IgD-negative memory B cell (primary cell): ENCODE data around the gene GRM1. TPM values are rescaled to one million over a fixed set of nuclear protein-coding genes. Genes with fewer than 3 reads are reported as not detected.

ENCODE experiments used
- H3K27ac Mint-ChIP-seq, 3 donors: one replicate each; pipeline ENCODE4 v1.8.0; 2020 to 2022; ENCODE audit warnings: mild to moderate bottlenecking in 3 of 3, mixed read lengths in 3 of 3, moderate library complexity in 1 of 3
- H3K27me3 Mint-ChIP-seq: one replicate; pipeline ENCODE4 v1.8.0; 2021; ENCODE audit warnings: mixed read lengths
- H3K36me3 Mint-ChIP-seq: one replicate; pipeline ENCODE4 v1.8.0; 2020; ENCODE audit warnings: mild to moderate bottlenecking, mixed read lengths
- H3K4me1 Mint-ChIP-seq, 3 donors: one replicate each; pipeline ENCODE4 v1.8.0; 2020 to 2022; ENCODE audit warnings: mixed read lengths in 3 of 3, mild to moderate bottlenecking in 1 of 3
- H3K4me3 Mint-ChIP-seq, 4 donors: one replicate each; pipeline ENCODE4 v1.8.0; 2020 to 2022; ENCODE audit warnings: mild to moderate bottlenecking in 4 of 4, mixed read lengths in 4 of 4, moderate library complexity in 3 of 4
- H3K9me3 Mint-ChIP-seq, 3 donors: one replicate each; pipeline ENCODE4 v1.8.0; 2020 to 2021; ENCODE audit warnings: mixed read lengths in 3 of 3, mild to moderate bottlenecking in 1 of 3
- polyA plus RNA-seq: library from polyadenylated mRNA; unstranded; fragments of 300-500 nt; fragmentation: Illumina TruSeq; gene quantifications from one replicate; pipeline ENCODE4 v1.2.3, GENCODE V29; 2021

The GRM1 gene
- polyA plus RNA-seq, 1 donor from 2014 or later, result not detected

- H3K4me1 Mint-ChIP-seq, result no peaks in the 10 kb centered on the region
- no peak overlapping the region for H3K27ac Mint-ChIP-seq
- H3K36me3 Mint-ChIP-seq, result peaks cover 3% of the 10 kb centered on the region
- H3K4me3 Mint-ChIP-seq, result no peak overlapping the region
- H3K9me3 Mint-ChIP-seq, result peaks cover 0 to 5% (median 5%) of the 10 kb centered on the region in 3 donors
- H3K27me3 Mint-ChIP-seq, result no peaks in the 10 kb centered on the region
Observed at GRCh38 chr6:146289816-146290588, 261.1 kb downstream of the GRM1 start.

- Mint-ChIP-seq H3K4me3 (no peak overlapping the region), H3K27ac (no peak overlapping the region), H3K36me3 (no peaks in the 10 kb centered on the region), H3K27me3 (no peaks in the 10 kb centered on the region), H3K4me1 (no peaks in the 10 kb centered on the region), H3K9me3 (peaks cover 0 to 5% (median 3%) of the 10 kb centered on the region in 3 donors)
Observed at GRCh38 chr6:146290589-146290901, 261.7 kb downstream of the GRM1 start.

DNA sequence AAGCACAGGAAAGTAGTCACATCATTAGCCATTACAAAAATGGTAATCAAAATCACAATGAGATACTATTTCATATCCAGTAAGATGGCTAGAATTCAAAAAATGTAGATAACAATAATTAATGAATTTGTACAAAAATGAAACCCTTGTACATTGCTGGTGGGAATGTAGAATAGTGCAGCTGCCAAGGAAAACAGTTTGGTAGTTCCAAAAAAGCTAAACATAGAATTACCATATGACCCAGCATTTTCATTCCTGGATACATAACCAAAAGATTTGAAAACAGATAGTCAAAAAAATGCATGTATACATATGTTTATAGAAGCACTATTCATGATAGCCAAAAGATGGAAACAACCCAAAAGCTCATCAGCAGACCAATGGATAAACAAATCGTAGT is 263.6 kb downstream of the GRM1 start:
- Mint-ChIP-seq H3K36me3 (no peaks in the 10 kb centered on the region), H3K27ac (no peak overlapping the region), H3K27me3 (no peaks in the 10 kb centered on the region), H3K9me3 (peaks cover 0 to 5% (median 3%) of the 10 kb centered on the region in 3 donors), H3K4me1 (no peaks in the 10 kb centered on the region), H3K4me3 (no peak overlapping the region)

DNA sequence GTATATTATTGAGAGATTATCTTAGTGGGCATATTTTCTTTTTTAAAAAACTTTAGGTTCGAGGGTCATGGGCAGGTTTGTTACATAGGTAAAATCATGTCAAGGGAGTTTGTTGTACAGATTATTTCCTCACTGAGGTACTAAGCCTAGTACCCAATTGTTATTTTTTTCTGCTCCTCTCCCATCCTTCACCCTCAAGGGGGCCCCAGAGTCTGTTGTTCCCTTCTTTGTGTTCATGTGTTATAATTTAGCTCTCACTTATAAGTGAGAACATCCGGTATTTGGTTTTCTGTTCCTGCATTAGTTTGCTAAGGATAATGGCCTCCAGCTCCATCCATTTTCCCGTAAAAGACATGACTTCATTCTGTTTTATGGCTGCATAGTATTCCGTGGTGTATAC is 266.8 kb downstream of the GRM1 start:
- Mint-ChIP-seq H3K27me3 (no peaks in the 10 kb centered on the region), H3K4me1 (peaks cover 0 to 2% (median 0%) of the 10 kb centered on the region in 3 donors), H3K9me3 (no peaks in the 10 kb centered on the region), H3K4me3 (no peak overlapping the region), H3K27ac (no peak overlapping the region), H3K36me3 (no peaks in the 10 kb centered on the region)

- H3K27ac Mint-ChIP-seq, result no peak overlapping the region
- peaks cover 0 to 2% (median 0%) of the 10 kb centered on the region in 3 donors for H3K4me1 Mint-ChIP-seq
- no peak overlapping the region for H3K4me3 Mint-ChIP-seq
- H3K9me3 Mint-ChIP-seq, result peaks cover 0 to 4% (median 0%) of the 10 kb centered on the region in 3 donors
- H3K36me3 Mint-ChIP-seq, result no peaks in the 10 kb centered on the region
- no peaks in the 10 kb centered on the region for H3K27me3 Mint-ChIP-seq
Observed at GRCh38 chr6:146297815-146298214, 269.0 kb downstream of the GRM1 start.

DNA sequence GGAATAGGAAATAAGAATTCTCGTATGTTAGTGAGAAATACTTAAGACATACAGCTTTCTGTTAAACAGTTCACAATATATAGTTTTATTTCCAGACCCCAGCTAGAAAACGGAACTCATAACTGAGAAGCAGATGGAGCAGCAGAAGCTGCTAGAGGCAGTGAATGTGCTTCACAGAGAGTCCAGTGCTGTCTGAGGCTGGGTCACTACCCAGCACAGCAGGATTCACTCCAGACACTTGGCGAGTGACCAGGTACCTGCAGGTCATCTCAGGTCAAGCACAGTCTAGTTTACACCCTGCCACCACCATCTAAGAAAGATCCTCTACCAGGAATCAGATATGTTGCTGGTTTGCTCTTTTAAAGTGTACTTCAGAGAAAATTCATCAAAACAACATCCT is 271.7 kb downstream of the GRM1 start:
- H3K27ac Mint-ChIP-seq, result no peak overlapping the region
- H3K9me3 Mint-ChIP-seq, result peaks cover 0 to 4% (median 0%) of the 10 kb centered on the region in 3 donors
- peaks cover 0 to 2% (median 0%) of the 10 kb centered on the region in 3 donors for H3K4me1 Mint-ChIP-seq
- no peak overlapping the region for H3K4me3 Mint-ChIP-seq
- H3K27me3 Mint-ChIP-seq, result no peaks in the 10 kb centered on the region
- peaks cover 1% of the 10 kb centered on the region for H3K36me3 Mint-ChIP-seq

- Mint-ChIP-seq H3K4me3 (no peak overlapping the region), H3K27ac (no peak overlapping the region), H3K27me3 (no peaks in the 10 kb centered on the region), H3K36me3 (peaks cover 1% of the 10 kb centered on the region), H3K4me1 (peaks cover 0 to 2% (median 0%) of the 10 kb centered on the region in 3 donors), H3K9me3 (peaks cover 0 to 4% (median 0%) of the 10 kb centered on the region in 3 donors)
Observed at GRCh38 chr6:146301764-146302163, 272.9 kb downstream of the GRM1 start.

DNA sequence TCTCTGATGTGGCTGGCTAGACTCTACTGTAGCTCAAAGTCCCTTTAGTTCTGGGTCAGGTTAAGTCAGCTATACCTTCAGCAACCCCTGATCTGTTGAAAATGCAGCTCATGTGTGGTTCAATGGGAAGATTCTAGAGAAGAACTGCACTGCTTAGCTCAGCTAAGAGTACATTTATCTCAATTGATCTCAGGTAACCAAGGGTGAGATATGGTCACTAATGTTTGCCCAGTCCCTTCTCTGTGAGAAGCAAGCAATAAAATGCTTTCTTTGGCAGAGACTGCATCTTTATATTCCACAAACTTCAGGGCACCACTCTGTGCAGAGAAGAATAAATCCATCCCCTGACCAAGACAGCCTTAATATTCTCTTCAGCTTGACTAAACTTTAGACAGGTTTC is 274.1 kb downstream of the GRM1 start:
- Mint-ChIP-seq H3K36me3 (peaks cover 1% of the 10 kb centered on the region), H3K4me3 (no peak overlapping the region), H3K27me3 (no peaks in the 10 kb centered on the region), H3K9me3 (peaks cover 0 to 4% (median 0%) of the 10 kb centered on the region in 3 donors), H3K4me1 (peaks cover 0 to 2% (median 0%) of the 10 kb centered on the region in 3 donors), H3K27ac (no peak overlapping the region)

DNA sequence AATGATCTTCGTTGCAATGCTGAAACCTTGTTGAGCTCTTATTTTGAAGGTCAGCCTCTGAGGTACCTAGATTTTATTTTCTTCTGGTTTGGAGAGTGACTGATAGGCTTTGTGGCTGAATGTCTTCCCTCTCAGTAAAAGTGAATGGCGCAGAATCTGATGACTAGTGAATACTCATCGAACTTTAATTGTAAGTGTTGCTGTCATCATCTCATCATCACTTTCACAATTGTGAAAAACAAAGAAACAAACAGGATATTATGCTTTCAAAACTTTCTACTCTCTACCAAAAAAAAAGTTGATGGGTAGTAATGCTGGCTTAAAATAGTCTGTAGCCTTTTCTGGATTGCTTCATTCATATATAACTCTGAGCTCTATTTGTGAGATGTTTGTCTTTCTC is 275.3 kb downstream of the GRM1 start:
- Mint-ChIP-seq H3K36me3 (peaks cover 1% of the 10 kb centered on the region), H3K4me3 (no peak overlapping the region), H3K27ac (no peak overlapping the region), H3K4me1 (no peaks in the 10 kb centered on the region), H3K9me3 (peaks cover 0 to 4% (median 0%) of the 10 kb centered on the region in 3 donors), H3K27me3 (no peaks in the 10 kb centered on the region)

- Mint-ChIP-seq H3K4me3 (no peak overlapping the region), H3K9me3 (peaks cover 0 to 4% (median 3%) of the 10 kb centered on the region in 3 donors), H3K4me1 (no peaks in the 10 kb centered on the region), H3K36me3 (peaks cover 1% of the 10 kb centered on the region), H3K27ac (no peak overlapping the region), H3K27me3 (no peaks in the 10 kb centered on the region)
Observed at GRCh38 chr6:146305092-146305491, 276.2 kb downstream of the GRM1 start.

DNA sequence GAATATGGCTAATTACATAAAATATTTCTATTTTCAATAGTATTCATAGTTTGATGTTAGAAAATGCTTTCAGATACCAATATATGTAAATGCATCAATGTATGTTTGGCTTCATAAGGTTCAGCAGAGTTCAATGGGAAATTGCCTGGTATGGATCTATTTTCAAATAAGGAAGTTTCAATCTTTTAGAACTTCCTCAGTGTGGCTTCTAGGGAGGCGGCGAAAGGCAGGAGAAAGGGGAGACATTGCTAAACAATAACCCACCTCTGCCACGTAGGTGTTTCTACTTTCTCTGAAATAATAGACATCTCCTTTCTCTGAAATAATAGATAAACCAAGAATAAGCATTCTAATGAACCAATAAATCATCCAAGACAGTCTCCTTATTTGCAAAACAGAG is 277.1 kb downstream of the GRM1 start:
- H3K27me3 Mint-ChIP-seq, result no peaks in the 10 kb centered on the region
- H3K4me3 Mint-ChIP-seq, result no peak overlapping the region
- no peaks in the 10 kb centered on the region for H3K4me1 Mint-ChIP-seq
- H3K36me3 Mint-ChIP-seq, result peaks cover 1% of the 10 kb centered on the region
- H3K27ac Mint-ChIP-seq, result no peak overlapping the region
- peaks cover 0 to 3% (median 3%) of the 10 kb centered on the region in 3 donors for H3K9me3 Mint-ChIP-seq

GRCh38 chr6:146310628-146311027 is 281.8 kb downstream of the GRM1 start:
- no peak overlapping the region for H3K27ac Mint-ChIP-seq
- no peaks in the 10 kb centered on the region for H3K4me1 Mint-ChIP-seq
- H3K9me3 Mint-ChIP-seq, result peaks cover 0 to 3% (median 0%) of the 10 kb centered on the region in 3 donors
- no peaks in the 10 kb centered on the region for H3K36me3 Mint-ChIP-seq
- no peaks in the 10 kb centered on the region for H3K27me3 Mint-ChIP-seq
- H3K4me3 Mint-ChIP-seq, result no peak overlapping the region

GRCh38 chr6:146311079-146311478 is 282.2 kb downstream of the GRM1 start:
- Mint-ChIP-seq H3K27me3 (no peaks in the 10 kb centered on the region), H3K9me3 (peaks cover 0 to 3% (median 0%) of the 10 kb centered on the region in 3 donors), H3K4me1 (no peaks in the 10 kb centered on the region), H3K36me3 (no peaks in the 10 kb centered on the region), H3K27ac (no peak overlapping the region), H3K4me3 (no peak overlapping the region)

DNA sequence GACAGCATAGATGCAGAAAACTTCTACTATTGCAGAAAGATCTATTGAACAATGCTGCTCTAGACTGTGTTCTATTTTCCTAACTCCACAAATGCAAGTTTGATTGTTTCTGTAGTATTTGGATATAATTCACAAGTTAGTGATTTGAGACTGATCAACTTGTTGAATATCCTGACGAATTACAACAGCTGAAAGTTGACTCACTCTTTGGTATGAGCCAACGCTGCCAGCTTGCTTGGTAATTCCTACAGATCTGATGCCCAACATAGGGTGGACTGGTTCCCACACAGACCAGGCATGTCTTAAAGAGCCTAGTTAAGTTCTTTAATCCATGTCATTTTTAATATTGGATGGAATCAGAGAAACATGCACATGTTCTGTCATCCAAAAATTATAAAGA is 283.7 kb downstream of the GRM1 start:
- no peak overlapping the region for H3K4me3 Mint-ChIP-seq
- H3K9me3 Mint-ChIP-seq, result peaks cover 0 to 3% (median under 1%) of the 10 kb centered on the region in 3 donors
- H3K27me3 Mint-ChIP-seq, result no peaks in the 10 kb centered on the region
- no peaks in the 10 kb centered on the region for H3K36me3 Mint-ChIP-seq
- no peak overlapping the region for H3K27ac Mint-ChIP-seq
- no peaks in the 10 kb centered on the region for H3K4me1 Mint-ChIP-seq

- Mint-ChIP-seq H3K27me3 (no peaks in the 10 kb centered on the region), H3K4me1 (no peaks in the 10 kb centered on the region), H3K27ac (no peak overlapping the region), H3K4me3 (no peak overlapping the region), H3K9me3 (peaks cover 0 to 7% (median 3%) of the 10 kb centered on the region in 3 donors), H3K36me3 (no peaks in the 10 kb centered on the region)
Observed at GRCh38 chr6:146315381-146316174, 286.7 kb downstream of the GRM1 start.

- H3K27me3 Mint-ChIP-seq, result no peaks in the 10 kb centered on the region
- no peak overlapping the region for H3K27ac Mint-ChIP-seq
- peaks cover 0 to 7% (median 3%) of the 10 kb centered on the region in 3 donors for H3K9me3 Mint-ChIP-seq
- H3K4me1 Mint-ChIP-seq, result no peaks in the 10 kb centered on the region
- H3K36me3 Mint-ChIP-seq, result no peaks in the 10 kb centered on the region
- H3K4me3 Mint-ChIP-seq, result no peak overlapping the region
Observed at GRCh38 chr6:146316175-146316495, 287.3 kb downstream of the GRM1 start.
